ENCODE results near the gene SOWAHA. TPM values are rescaled to one million over a fixed set of nuclear protein-coding genes. Genes with fewer than 3 reads are reported as not detected.
A peak's percentile ranks its signal among the peaks of the same experiment; 100 is the strongest.

SOWAHA gene
- total RNA-seq, 1 donor from 2014 or later: under 0.01 TPM

- no peaks in the 10 kb centered on the region for H3K9me3 ChIP-seq (ENCODE audit: control insufficient read depth in 3 of 3, low read length in 3 of 3)
- no peak overlapping the region for H3K4me3 ChIP-seq (ENCODE audit: low read length in 3 of 3)
- H3K27ac ChIP-seq (ENCODE audit: low read depth, low read length): peak overlapping the region; percentile 66
- H3K9ac ChIP-seq (ENCODE audit: low read depth in 1 of 3, low read length in 3 of 3): peak overlapping the region in 1 of 3 donors; percentile 40
- peaks cover 64 to 72% (median 64%) of the 10 kb centered on the region in 3 donors for H3K4me1 ChIP-seq (ENCODE audit: control insufficient read depth in 3 of 3, insufficient read depth in 3 of 3, low read length in 3 of 3)
- no peaks in the 10 kb centered on the region for H3K27me3 ChIP-seq (ENCODE audit: control insufficient read depth in 3 of 3, insufficient read depth in 3 of 3, low read length in 3 of 3)
- H3K36me3 ChIP-seq (ENCODE audit: control insufficient read depth in 3 of 3, insufficient read depth in 3 of 3, low read length in 3 of 3): no peaks in the 10 kb centered on the region
Measured at GRCh38 chr5:132771503-132771998, 41.6 kb upstream of the SOWAHA start.

GRCh38 chr5:132772291-132773070 lies 40.6 kb upstream of the SOWAHA start:
- H3K4me1 ChIP-seq (ENCODE audit: control insufficient read depth in 3 of 3, insufficient read depth in 3 of 3, low read length in 3 of 3): peaks cover 55 to 67% (median 56%) of the 10 kb centered on the region in 3 donors
- H3K36me3 ChIP-seq (ENCODE audit: control insufficient read depth in 3 of 3, insufficient read depth in 3 of 3, low read length in 3 of 3): no peaks in the 10 kb centered on the region
- no peak overlapping the region for H3K9ac ChIP-seq (ENCODE audit: low read depth in 1 of 3, low read length in 3 of 3)
- peak overlapping the region; percentile 66 for H3K27ac ChIP-seq (ENCODE audit: low read depth, low read length)
- H3K9me3 ChIP-seq (ENCODE audit: control insufficient read depth in 3 of 3, low read length in 3 of 3): no peaks in the 10 kb centered on the region
- H3K27me3 ChIP-seq (ENCODE audit: control insufficient read depth in 3 of 3, insufficient read depth in 3 of 3, low read length in 3 of 3): no peaks in the 10 kb centered on the region
- H3K4me3 ChIP-seq (ENCODE audit: low read length in 3 of 3): no peak overlapping the region

GRCh38 chr5:132773114-132773513 lies 40.0 kb upstream of the SOWAHA start:
- Histone ChIP-seq H3K4me3 (ENCODE audit: low read length in 3 of 3) (no peak overlapping the region), H3K36me3 (ENCODE audit: control insufficient read depth in 3 of 3, insufficient read depth in 3 of 3, low read length in 3 of 3) (no peaks in the 10 kb centered on the region), H3K27me3 (ENCODE audit: control insufficient read depth in 3 of 3, insufficient read depth in 3 of 3, low read length in 3 of 3) (peaks cover 0 to 3% (median 0%) of the 10 kb centered on the region in 3 donors), H3K4me1 (ENCODE audit: control insufficient read depth in 3 of 3, insufficient read depth in 3 of 3, low read length in 3 of 3) (peaks cover 55 to 68% (median 57%) of the 10 kb centered on the region in 3 donors), H3K9ac (ENCODE audit: low read depth in 1 of 3, low read length in 3 of 3) (no peak overlapping the region), H3K9me3 (ENCODE audit: control insufficient read depth in 3 of 3, low read length in 3 of 3) (no peaks in the 10 kb centered on the region), H3K27ac (ENCODE audit: low read depth, low read length) (no peak overlapping the region)

GRCh38 chr5:132773601-132774355 lies 39.3 kb upstream of the SOWAHA start:
- Histone ChIP-seq H3K4me3 (ENCODE audit: low read length in 3 of 3) (no peak overlapping the region), H3K36me3 (ENCODE audit: control insufficient read depth in 3 of 3, insufficient read depth in 3 of 3, low read length in 3 of 3) (no peaks in the 10 kb centered on the region), H3K27me3 (ENCODE audit: control insufficient read depth in 3 of 3, insufficient read depth in 3 of 3, low read length in 3 of 3) (peaks cover 0 to 3% (median 0%) of the 10 kb centered on the region in 3 donors), H3K9me3 (ENCODE audit: control insufficient read depth in 3 of 3, low read length in 3 of 3) (no peaks in the 10 kb centered on the region), H3K4me1 (ENCODE audit: control insufficient read depth in 3 of 3, insufficient read depth in 3 of 3, low read length in 3 of 3) (peaks cover 51 to 65% (median 54%) of the 10 kb centered on the region in 3 donors), H3K27ac (ENCODE audit: low read depth, low read length) (no peak overlapping the region), H3K9ac (ENCODE audit: low read depth in 1 of 3, low read length in 3 of 3) (no peak overlapping the region)

- Histone ChIP-seq H3K27ac (ENCODE audit: low read depth, low read length) (no peak overlapping the region), H3K4me1 (ENCODE audit: control insufficient read depth in 3 of 3, insufficient read depth in 3 of 3, low read length in 3 of 3) (peaks cover 51 to 64% (median 54%) of the 10 kb centered on the region in 3 donors), H3K27me3 (ENCODE audit: control insufficient read depth in 3 of 3, insufficient read depth in 3 of 3, low read length in 3 of 3) (peaks cover 0 to 3% (median 0%) of the 10 kb centered on the region in 3 donors), H3K36me3 (ENCODE audit: control insufficient read depth in 3 of 3, insufficient read depth in 3 of 3, low read length in 3 of 3) (no peaks in the 10 kb centered on the region), H3K9me3 (ENCODE audit: control insufficient read depth in 3 of 3, low read length in 3 of 3) (no peaks in the 10 kb centered on the region), H3K9ac (ENCODE audit: low read depth in 1 of 3, low read length in 3 of 3) (no peak overlapping the region), H3K4me3 (ENCODE audit: low read length in 3 of 3) (no peak overlapping the region)
Measured at GRCh38 chr5:132774406-132774805, 38.7 kb upstream of the SOWAHA start.

GRCh38 chr5:132774896-132775295 lies 38.2 kb upstream of the SOWAHA start:
- peak overlapping the region in 1 of 3 donors; percentile 33 for H3K9ac ChIP-seq (ENCODE audit: low read depth in 1 of 3, low read length in 3 of 3)
- peak overlapping the region; percentile 0 for H3K27ac ChIP-seq (ENCODE audit: low read depth, low read length)
- peaks cover 0 to 3% (median 3%) of the 10 kb centered on the region in 3 donors for H3K27me3 ChIP-seq (ENCODE audit: control insufficient read depth in 3 of 3, insufficient read depth in 3 of 3, low read length in 3 of 3)
- H3K9me3 ChIP-seq (ENCODE audit: control insufficient read depth in 3 of 3, low read length in 3 of 3): no peaks in the 10 kb centered on the region
- peak overlapping the region in 1 of 3 donors; percentile 45 for H3K4me3 ChIP-seq (ENCODE audit: low read length in 3 of 3)
- no peaks in the 10 kb centered on the region for H3K36me3 ChIP-seq (ENCODE audit: control insufficient read depth in 3 of 3, insufficient read depth in 3 of 3, low read length in 3 of 3)
- H3K4me1 ChIP-seq (ENCODE audit: control insufficient read depth in 3 of 3, insufficient read depth in 3 of 3, low read length in 3 of 3): peaks cover 51 to 64% (median 54%) of the 10 kb centered on the region in 3 donors

GRCh38 chr5:132775476-132775961 lies 37.6 kb upstream of the SOWAHA start:
- H3K9me3 ChIP-seq (ENCODE audit: control insufficient read depth in 3 of 3, low read length in 3 of 3): no peaks in the 10 kb centered on the region
- no peaks in the 10 kb centered on the region for H3K36me3 ChIP-seq (ENCODE audit: control insufficient read depth in 3 of 3, insufficient read depth in 3 of 3, low read length in 3 of 3)
- H3K27ac ChIP-seq (ENCODE audit: low read depth, low read length): peak overlapping the region; percentile 0
- peak overlapping the region in 2 of 3 donors; percentile 45 to 70 for H3K4me3 ChIP-seq (ENCODE audit: low read length in 3 of 3)
- peak overlapping the region in 2 of 3 donors; percentile 4 to 35 for H3K9ac ChIP-seq (ENCODE audit: low read depth in 1 of 3, low read length in 3 of 3)
- peaks cover 0 to 5% (median 3%) of the 10 kb centered on the region in 3 donors for H3K27me3 ChIP-seq (ENCODE audit: control insufficient read depth in 3 of 3, insufficient read depth in 3 of 3, low read length in 3 of 3)
- H3K4me1 ChIP-seq (ENCODE audit: control insufficient read depth in 3 of 3, insufficient read depth in 3 of 3, low read length in 3 of 3): peaks cover 49 to 62% (median 53%) of the 10 kb centered on the region in 3 donors

- Histone ChIP-seq H3K27me3 (ENCODE audit: control insufficient read depth in 3 of 3, insufficient read depth in 3 of 3, low read length in 3 of 3) (peaks cover 0 to 8% (median 3%) of the 10 kb centered on the region in 3 donors), H3K9ac (ENCODE audit: low read depth in 1 of 3, low read length in 3 of 3) (peak overlapping the region; percentile 64 to 85 (median 65)), H3K4me3 (ENCODE audit: low read length in 3 of 3) (peak overlapping the region; percentile 70 to 87 (median 85)), H3K9me3 (ENCODE audit: control insufficient read depth in 3 of 3, low read length in 3 of 3) (no peaks in the 10 kb centered on the region), H3K36me3 (ENCODE audit: control insufficient read depth in 3 of 3, insufficient read depth in 3 of 3, low read length in 3 of 3) (no peaks in the 10 kb centered on the region), H3K27ac (ENCODE audit: low read depth, low read length) (peak overlapping the region; percentile 70), H3K4me1 (ENCODE audit: control insufficient read depth in 3 of 3, insufficient read depth in 3 of 3, low read length in 3 of 3) (peaks cover 41 to 54% (median 47%) of the 10 kb centered on the region in 3 donors)
Measured at GRCh38 chr5:132776131-132776937, 36.8 kb upstream of the SOWAHA start.

GRCh38 chr5:132776938-132777208 lies 36.2 kb upstream of the SOWAHA start:
- H3K36me3 ChIP-seq (ENCODE audit: control insufficient read depth in 3 of 3, insufficient read depth in 3 of 3, low read length in 3 of 3): no peaks in the 10 kb centered on the region
- peaks cover 0 to 8% (median 3%) of the 10 kb centered on the region in 3 donors for H3K27me3 ChIP-seq (ENCODE audit: control insufficient read depth in 3 of 3, insufficient read depth in 3 of 3, low read length in 3 of 3)
- peak overlapping the region; percentile 70 to 87 (median 85) for H3K4me3 ChIP-seq (ENCODE audit: low read length in 3 of 3)
- peak overlapping the region; percentile 64 to 85 (median 65) for H3K9ac ChIP-seq (ENCODE audit: low read depth in 1 of 3, low read length in 3 of 3)
- H3K27ac ChIP-seq (ENCODE audit: low read depth, low read length): peak overlapping the region; percentile 70
- no peaks in the 10 kb centered on the region for H3K9me3 ChIP-seq (ENCODE audit: control insufficient read depth in 3 of 3, low read length in 3 of 3)
- H3K4me1 ChIP-seq (ENCODE audit: control insufficient read depth in 3 of 3, insufficient read depth in 3 of 3, low read length in 3 of 3): peaks cover 36 to 49% (median 41%) of the 10 kb centered on the region in 3 donors

Data from skeletal muscle tissue (tissue), 4 donors.